Raji (cell line): ENCODE data around the gene RHOH.

Source experiments
- POLR2A ChIP-seq: IDR thresholded peaks from 2 replicates; pipeline ENCODE4 v1.6.1; 2011; ENCODE audit warnings: low read depth, low read length, control low read depth; ENCODE audit not compliant: insufficient read depth

Gene RHOH

DNA sequence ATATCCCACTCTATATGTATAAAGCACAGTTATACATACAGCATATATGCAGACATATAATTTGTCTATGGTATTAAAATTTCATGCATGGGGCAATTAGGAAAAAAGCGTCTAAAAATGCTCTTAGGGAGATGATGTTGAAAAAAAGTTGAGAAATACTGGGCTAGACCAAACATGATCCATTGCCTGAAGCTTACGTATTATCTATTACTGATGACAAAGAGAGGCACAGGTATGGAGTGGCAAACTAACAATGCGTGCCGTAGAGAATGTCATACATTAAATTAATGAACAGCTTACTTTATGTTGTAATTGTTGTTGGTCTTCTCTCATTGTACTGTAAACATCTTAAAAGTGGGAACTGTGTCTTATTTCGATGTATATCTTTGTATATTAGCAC lies 13.9 kb downstream of the RHOH start:
- TF ChIP-seq POLR2A, result no peak

DNA sequence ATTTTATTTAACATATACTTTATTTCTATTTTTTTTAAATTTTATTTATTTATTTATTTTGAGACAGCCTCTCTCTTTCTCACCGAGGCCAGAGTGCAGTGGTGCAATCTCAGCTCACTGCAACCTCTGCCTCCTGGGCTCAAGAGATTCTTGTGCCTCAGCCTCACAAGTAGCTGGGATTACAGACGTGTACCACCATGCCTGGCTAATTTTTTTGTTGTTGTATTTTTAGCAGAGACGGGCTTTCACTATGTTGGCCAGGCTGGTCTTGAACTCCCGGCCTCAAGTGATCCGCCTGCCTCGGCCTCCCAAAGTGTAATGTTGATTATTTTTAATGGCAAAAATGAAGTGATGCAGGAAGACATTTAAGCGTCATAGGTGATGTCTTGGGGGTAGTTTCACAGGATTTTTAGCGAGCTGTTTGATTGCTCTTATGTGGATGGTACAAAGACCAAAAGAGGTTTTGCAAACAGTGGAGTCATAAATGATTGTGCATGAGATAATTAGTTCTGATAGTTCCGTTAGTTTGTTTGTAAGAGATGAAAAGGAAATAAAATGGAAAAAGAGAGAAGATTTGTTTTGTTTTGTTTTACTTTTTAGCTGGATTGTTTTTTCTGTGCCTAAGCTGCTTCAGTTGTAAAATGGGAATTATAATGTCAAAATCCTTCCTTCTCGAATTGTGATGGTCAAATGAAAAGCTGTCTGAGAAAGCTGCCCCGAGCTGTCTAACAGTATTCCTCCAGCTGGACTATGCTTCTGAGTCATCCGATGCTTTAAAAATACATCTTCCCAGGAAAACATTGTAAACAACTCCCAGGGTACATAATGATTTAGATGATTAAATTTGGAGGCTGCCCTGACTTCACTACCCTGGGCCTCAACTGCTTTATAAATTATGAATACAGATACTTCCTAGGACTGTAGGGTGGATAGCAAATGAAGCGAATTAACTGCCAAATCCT lies 14.7 kb downstream of the RHOH start:
- TF ChIP-seq POLR2A, result no peak

DNA sequence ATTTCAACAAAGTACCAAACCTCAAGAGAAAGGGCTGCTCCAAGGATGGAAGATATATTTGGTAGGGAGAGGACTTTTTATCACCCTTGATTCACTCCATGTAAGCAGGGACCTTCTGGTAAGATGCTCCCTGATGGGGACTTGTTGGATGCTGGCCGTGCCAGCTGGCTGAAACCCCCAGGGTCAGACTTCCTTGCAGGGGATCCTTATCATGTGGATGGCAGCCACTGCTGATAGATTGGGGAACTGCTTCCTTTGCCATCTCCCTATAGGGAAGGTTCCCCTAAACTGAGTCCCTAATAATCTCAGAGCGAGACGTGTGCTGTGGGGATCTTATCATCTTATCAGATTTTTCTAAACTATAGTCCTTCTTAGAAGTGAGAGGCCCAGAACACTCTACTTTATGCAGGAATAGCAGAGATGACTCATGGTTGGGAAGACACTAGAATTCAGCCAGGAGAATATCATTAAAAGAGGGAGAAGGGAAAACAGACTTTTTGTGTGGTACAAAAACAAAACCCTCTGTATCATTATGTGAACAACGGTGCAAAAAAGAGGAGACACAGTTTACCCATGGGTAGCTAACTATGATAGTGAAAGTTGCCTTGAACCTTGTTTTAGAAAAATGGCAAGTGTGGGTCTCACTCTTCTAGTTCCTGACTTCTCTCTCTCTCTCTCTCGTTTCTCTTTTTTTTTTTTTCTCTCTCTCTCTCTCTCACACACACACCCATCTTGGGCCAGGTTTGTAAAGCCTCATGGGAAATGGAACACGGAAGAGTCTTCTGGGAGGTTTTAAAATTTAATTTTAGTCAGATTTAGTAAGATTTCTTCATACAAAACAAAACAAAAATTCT lies 16.1 kb downstream of the RHOH start:
- no peak for TF ChIP-seq POLR2A

DNA sequence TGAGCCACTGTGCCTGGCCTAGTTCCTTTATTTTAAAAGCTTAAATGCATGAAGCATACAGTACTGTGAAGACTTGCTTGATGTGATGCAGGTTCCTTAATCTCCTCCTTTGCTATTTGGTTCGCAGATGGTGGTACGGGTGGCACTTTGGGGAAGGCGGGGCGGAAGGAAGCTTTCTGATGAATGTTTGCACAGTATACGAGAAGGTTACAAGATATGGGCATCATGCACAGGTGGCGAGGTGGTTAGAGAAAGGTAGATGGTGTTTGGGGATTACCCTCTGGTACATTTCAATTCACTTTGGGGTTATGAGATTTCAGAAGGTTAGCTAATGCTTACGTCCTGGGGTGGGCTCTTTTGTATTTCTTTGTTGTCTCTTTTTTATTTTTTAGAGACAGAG lies 17.2 kb downstream of the RHOH start:
- no peak for TF ChIP-seq POLR2A

DNA sequence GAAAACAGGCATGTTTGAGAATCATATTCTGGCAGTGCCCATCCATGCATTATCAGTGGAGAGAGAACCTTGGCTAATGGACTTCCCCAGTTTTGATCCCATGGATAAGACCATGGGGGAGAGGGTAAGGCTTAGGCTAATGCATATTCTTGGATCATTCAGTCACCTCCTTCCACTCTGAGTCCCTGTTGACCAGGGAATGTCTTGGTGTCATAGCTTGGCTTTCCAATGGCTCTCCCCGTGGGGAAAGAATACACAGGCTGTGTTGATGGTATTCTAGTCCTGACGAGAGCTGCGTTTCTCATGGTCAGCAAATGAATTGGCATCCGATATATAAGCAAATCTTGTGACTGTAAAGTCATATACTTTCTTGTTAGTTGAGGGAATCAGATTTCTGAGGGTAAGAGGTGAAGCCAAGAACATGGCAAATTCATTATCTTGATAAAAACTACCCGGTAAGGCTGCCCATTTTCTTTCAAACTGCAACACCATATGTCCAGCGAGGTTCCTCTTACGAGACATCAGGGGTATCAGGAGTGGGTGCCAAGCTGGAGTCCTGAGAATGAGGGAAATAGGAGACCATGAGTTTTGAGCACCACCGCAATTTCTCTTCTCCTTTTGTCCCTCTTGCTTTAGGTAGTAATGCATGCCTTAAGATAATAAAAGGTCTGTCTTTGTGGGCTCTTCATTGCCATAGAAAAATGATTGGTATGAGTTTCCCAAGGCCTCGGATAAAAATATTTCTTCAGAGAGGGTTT lies 18.0 kb downstream of the RHOH start:
- no peak for TF ChIP-seq POLR2A

DNA sequence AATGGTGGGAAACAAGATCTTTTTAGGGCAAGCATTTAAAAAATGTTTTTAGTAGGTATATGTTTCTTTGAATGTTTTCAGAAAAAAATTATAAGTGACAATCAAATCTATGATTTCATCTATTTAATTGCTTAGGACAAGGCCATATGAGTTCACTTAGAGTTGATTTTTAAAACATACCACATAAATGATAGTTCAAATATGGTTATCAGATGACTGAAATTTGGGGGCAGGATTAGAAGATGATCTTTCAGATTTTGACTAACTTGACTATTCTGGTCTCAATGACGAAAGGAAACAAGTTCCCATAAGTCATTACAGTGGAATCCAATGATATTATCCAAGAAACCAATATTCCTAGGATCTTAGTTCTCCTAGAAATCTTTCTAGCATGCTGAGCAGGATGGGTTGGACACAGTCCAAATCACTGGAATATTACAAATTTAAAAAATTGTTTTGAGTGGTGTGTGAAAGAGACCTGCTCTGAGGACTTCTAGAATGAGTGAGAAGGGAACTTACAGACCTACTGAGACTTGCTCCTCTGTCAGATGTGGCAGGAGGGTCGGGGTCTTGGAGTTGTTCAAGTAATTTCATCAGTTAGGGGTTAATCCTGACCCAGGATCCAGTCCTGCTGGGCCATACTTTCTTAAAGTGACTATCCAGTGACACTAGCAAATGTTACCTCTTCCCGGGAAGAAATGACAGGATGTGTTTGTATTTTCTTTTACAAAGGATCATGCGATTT lies 20.0 kb downstream of the RHOH start:
- no peak for TF ChIP-seq POLR2A

DNA sequence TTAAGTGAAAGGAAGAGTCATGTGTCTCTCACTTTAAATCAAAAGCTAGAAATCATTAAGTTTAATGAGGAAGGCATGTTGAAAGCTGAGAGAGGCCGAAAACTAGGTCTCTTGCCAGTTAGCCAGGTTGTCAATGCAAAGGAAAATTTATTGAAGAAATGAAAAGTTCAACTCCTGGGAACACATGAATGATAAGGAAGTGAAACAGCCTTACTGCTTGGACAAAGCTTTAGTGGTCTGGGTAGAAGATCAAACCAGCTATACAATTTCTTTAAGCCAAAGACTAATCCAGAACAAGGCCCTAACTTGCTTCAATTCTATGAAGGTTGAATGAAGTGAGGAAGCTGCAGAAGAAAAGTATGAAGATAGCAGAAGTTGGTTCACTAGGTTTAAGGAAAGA lies 24.9 kb downstream of the RHOH start:
- TF ChIP-seq POLR2A, result no peak

DNA sequence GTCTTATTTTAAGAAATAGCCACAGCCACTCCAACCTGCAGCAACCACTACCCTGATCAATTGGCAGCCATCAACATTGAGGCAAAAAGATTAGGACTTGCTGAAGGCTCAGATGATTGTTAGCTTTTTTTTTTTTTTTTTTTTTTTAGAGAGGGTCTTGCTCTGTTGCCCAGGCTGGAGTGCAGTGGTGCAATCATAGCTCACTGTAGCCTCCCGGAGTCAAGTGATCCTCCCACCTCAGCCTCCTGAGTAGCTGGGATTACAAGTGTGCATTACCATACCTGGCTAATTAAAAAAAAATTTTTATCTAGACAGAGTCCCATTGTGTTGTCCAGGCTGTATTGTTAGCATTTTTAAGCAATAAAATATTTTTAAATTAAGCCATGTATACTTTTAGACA lies 26.5 kb downstream of the RHOH start:
- TF ChIP-seq POLR2A, result no peak

DNA sequence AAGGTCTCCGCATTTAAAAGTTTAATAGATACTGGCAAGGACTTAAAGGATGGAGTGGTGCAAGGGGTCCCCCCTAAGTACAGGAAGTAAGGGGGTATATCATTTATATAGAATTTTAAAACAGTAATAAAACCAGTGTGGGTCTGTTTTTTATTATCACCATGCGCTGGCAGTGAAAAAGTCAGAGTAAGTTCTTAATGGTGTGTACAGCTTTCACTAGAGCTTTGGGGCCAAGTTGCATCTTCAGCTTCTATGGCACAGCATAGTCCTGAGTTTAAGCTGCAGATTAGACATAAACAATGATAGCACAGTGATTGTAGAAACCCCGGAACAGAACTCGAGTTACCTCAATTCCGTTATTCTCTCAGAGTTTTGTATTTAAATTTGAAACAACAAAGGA lies 27.6 kb downstream of the RHOH start:
- no peak for TF ChIP-seq POLR2A

DNA sequence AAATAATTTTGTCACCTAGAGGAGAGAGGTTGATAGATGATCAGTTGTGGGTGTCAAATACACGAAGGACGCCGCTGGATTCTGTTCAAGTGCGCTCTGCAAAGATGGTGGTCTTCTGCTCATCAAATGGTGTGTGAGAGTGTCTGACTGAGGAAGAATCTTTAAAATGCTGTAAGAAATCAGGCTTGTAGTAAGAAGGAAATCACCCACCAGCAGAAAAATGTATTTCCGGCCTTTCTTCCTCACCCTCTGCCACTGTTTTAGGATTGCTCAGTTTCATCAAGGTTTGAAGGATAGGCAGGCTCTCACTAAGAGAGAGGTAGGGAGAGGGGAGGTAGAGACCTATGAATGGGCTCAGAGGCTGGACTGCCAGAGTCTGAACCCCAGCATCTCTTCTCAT lies 28.7 kb downstream of the RHOH start:
- TF ChIP-seq POLR2A, result no peak

DNA sequence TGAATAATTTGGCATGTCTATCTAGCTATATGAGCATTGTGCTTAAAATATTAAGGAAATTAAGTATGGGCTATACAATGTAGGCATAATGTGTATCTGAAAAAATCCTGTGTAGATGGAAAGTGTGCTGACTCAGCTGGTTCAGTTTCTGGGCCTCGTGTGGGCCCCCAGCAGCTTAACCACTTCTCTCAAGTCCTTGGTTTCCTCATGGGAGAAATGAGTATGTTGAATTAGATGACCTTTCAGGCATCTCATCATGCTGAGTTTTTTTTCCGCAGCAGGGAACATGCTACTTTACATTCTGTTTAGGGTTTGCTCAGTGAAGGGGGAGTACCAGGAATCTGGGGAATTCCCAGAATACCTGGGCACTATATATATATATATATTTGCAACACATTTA lies 30.5 kb downstream of the RHOH start:
- no peak for TF ChIP-seq POLR2A

DNA sequence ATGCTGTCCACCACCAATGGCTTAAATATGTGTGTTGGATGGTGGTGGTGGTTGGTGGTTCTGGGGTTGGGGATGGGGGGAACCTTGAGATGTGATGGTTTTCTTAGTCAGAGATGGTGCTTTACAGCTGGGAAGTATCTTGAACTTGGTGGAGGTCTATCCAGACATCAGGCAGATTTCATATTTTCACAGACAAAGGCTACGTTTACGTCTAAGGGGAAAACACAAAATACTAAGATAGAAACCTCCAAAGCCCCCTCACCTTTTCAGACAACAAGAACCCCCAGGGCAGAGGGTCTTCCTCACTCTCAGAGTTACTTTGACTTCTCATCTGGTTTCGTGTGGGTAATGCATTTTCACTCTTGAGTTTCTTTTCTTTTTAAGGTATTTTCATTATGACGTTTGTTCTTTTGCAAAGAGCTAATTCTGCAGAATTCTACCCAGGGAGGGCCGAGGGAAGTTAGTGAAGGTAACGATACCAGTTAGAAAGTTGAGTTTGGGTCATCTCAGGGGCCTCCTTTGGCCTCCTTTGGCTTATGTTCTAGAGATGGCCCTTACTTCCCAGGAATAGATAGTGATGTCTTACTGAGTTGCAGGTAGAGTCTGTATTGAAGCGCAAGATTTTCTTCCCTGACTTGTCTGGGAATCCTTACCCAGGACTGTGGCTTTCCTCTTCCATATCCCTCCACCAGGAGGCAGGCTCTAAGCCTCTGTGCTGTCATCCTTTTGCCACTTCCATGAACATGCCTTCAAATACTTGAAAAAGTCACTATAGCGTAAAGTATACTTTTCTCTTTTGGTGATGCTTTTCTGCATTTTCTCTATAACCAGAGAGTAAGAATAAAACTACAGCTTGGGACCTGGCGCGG lies 31.9 kb downstream of the RHOH start:
- TF ChIP-seq POLR2A, result no peak

DNA sequence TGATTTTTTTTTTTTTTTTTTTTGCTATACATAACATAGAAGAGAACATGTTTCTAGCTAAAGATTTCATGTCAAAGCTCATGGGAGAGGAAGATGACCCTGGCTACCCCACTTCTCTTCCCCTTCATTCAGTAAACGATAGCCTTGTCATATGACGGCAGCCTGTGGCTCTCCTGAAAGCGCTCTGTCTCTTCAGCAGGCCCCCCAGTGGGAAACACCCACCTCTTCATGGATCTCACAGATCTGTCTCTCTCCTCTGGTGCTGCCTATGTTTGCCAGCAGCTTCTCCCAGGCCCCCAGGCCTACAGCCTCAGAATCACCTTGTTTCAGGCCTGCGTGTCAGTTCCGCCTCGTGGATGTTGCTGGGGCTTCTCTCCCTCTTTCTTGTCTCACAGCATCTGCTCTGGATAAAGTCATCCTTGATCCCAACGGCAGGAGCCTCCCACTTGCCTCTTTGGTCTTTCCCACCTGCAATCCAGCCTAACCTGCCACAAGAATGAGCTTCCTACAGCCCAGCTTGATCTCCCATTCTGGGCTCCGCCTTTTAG lies 34.6 kb downstream of the RHOH start:
- no peak for TF ChIP-seq POLR2A
